Mucosa of stomach (tissue), 1 donor: ENCODE measurements around the gene IL17RB.

ENCODE experiments used
- H3K27me3 ChIP-seq: one replicate; pipeline ENCODE4 v1.7.0; 2013; ENCODE audit warnings: mild to moderate bottlenecking, low read length; ENCODE audit not compliant: control insufficient read depth, insufficient read depth
- H3K36me3 ChIP-seq: one replicate; pipeline ENCODE4 v1.7.0; 2013; ENCODE audit warnings: low read length; ENCODE audit not compliant: control insufficient read depth, insufficient read depth
- H3K4me1 ChIP-seq: one replicate; pipeline ENCODE4 v1.7.0; 2013; ENCODE audit warnings: mild to moderate bottlenecking, low read length; ENCODE audit not compliant: control insufficient read depth, insufficient read depth
- H3K4me3 ChIP-seq: one replicate; pipeline ENCODE4 v1.7.0; 2013; ENCODE audit warnings: low read length
- H3K9ac ChIP-seq: one replicate; pipeline ENCODE4 v1.7.0; 2013; ENCODE audit warnings: mild to moderate bottlenecking, low read length, moderate library complexity
- H3K9me3 ChIP-seq: one replicate; pipeline ENCODE4 v1.7.0; 2013; ENCODE audit warnings: mild to moderate bottlenecking, low read length, moderate library complexity; ENCODE audit not compliant: control insufficient read depth
- donor health status: Pancreatic carcinoma.

The IL17RB gene

GRCh38 chr3:53888232-53888631 lies 41.9 kb downstream of the IL17RB start:
- Histone ChIP-seq H3K4me3 (no peak overlapping the region), H3K9ac (no peak overlapping the region), H3K4me1 (peaks cover 14% of the 10 kb centered on the region), H3K9me3 (no peaks in the 10 kb centered on the region), H3K27me3 (no peaks in the 10 kb centered on the region), H3K36me3 (peaks cover 4% of the 10 kb centered on the region)

- peak overlapping the region; percentile 75 for H3K4me3 ChIP-seq
- H3K27me3 ChIP-seq = no peaks in the 10 kb centered on the region
- peak overlapping the region; percentile 94 for H3K9ac ChIP-seq
- H3K36me3 ChIP-seq = peaks cover 4% of the 10 kb centered on the region
- peaks cover 14% of the 10 kb centered on the region for H3K4me1 ChIP-seq
- H3K9me3 ChIP-seq = no peaks in the 10 kb centered on the region
Measured at GRCh38 chr3:53890726-53891475, 44.5 kb downstream of the IL17RB start.

GRCh38 chr3:53891497-53892285 lies 45.3 kb downstream of the IL17RB start, which contains the start of gene SELENOK:
SELENOK (minus strand) TSS chr3:53891859.
- Histone ChIP-seq H3K4me1 (peaks cover 14% of the 10 kb centered on the region), H3K27me3 (no peaks in the 10 kb centered on the region), H3K9me3 (no peaks in the 10 kb centered on the region), H3K4me3 (peak within 1 kb of the TSS; percentile 75), H3K36me3 (peaks cover 4% of the 10 kb centered on the region), H3K9ac (peak within 1 kb of the TSS; percentile 94)

GRCh38 chr3:53892286-53892637 lies 45.9 kb downstream of the IL17RB start:
- peaks cover 14% of the 10 kb centered on the region for H3K4me1 ChIP-seq
- no peaks in the 10 kb centered on the region for H3K9me3 ChIP-seq
- H3K4me3 ChIP-seq = peak overlapping the region; percentile 48
- peaks cover 3% of the 10 kb centered on the region for H3K36me3 ChIP-seq
- H3K9ac ChIP-seq = peak overlapping the region; percentile 70
- no peaks in the 10 kb centered on the region for H3K27me3 ChIP-seq

- no peaks in the 10 kb centered on the region for H3K36me3 ChIP-seq
- no peak overlapping the region for H3K4me3 ChIP-seq
- no peaks in the 10 kb centered on the region for H3K9me3 ChIP-seq
- H3K4me1 ChIP-seq = no peaks in the 10 kb centered on the region
- H3K27me3 ChIP-seq = no peaks in the 10 kb centered on the region
- no peak overlapping the region for H3K9ac ChIP-seq
Measured at GRCh38 chr3:53899750-53900149, 53.4 kb downstream of the IL17RB start.

- no peak overlapping the region for H3K9ac ChIP-seq
- no peaks in the 10 kb centered on the region for H3K4me1 ChIP-seq
- no peaks in the 10 kb centered on the region for H3K36me3 ChIP-seq
- H3K9me3 ChIP-seq = no peaks in the 10 kb centered on the region
- H3K27me3 ChIP-seq = no peaks in the 10 kb centered on the region
- no peak overlapping the region for H3K4me3 ChIP-seq
Measured at GRCh38 chr3:53900666-53901331, 54.4 kb downstream of the IL17RB start.

GRCh38 chr3:53902067-53902466 lies 55.7 kb downstream of the IL17RB start:
- no peaks in the 10 kb centered on the region for H3K36me3 ChIP-seq
- no peak overlapping the region for H3K4me3 ChIP-seq
- no peaks in the 10 kb centered on the region for H3K27me3 ChIP-seq
- no peaks in the 10 kb centered on the region for H3K9me3 ChIP-seq
- no peak overlapping the region for H3K9ac ChIP-seq
- no peaks in the 10 kb centered on the region for H3K4me1 ChIP-seq

GRCh38 chr3:53902711-53903110 lies 56.3 kb downstream of the IL17RB start:
- H3K4me3 ChIP-seq = no peak overlapping the region
- no peak overlapping the region for H3K9ac ChIP-seq
- no peaks in the 10 kb centered on the region for H3K36me3 ChIP-seq
- no peaks in the 10 kb centered on the region for H3K9me3 ChIP-seq
- H3K4me1 ChIP-seq = no peaks in the 10 kb centered on the region
- no peaks in the 10 kb centered on the region for H3K27me3 ChIP-seq

- Histone ChIP-seq H3K9me3 (no peaks in the 10 kb centered on the region), H3K4me3 (no peak overlapping the region), H3K9ac (no peak overlapping the region), H3K4me1 (no peaks in the 10 kb centered on the region), H3K36me3 (no peaks in the 10 kb centered on the region), H3K27me3 (no peaks in the 10 kb centered on the region)
Measured at GRCh38 chr3:53913401-53913800, 67.0 kb downstream of the IL17RB start.
